ENCODE data around the gene CHIA. TPM values are rescaled to one million over a fixed set of nuclear protein-coding genes. Genes with fewer than 3 reads are reported as not detected.
"Not testable (repeated sequence)": the region's sequence is repeated elsewhere in the genome, so short reads cannot be mapped to it uniquely, and the experiment has no call there.

Gene CHIA
- polyA plus RNA-seq, 6 donors from 2014 or later, result not detected

- ATAC-seq (ENCODE audit: low read depth in 2 of 2) (no peak), DNase-seq (no peak)
- Mint-ChIP-seq H3K27me3 (peaks cover 0 to 7% (median 4%) of the 10 kb centered on the region in 3 donors), H3K4me3 (no peak overlapping the region), H3K9me3 (no peaks in the 10 kb centered on the region), H3K4me1 (no peaks in the 10 kb centered on the region), H3K36me3 (no peaks in the 10 kb centered on the region), H3K27ac (peak overlapping the region in 1 of 6 donors; percentile 65)
Measured at GRCh38 chr1:111354584-111354983, 63.9 kb downstream of the CHIA start.

- H3K4me3 Mint-ChIP-seq, result no peak overlapping the region
- no peak overlapping the region for H3K27ac Mint-ChIP-seq
- ATAC-seq (ENCODE audit: low read depth in 2 of 2) (no peak), DNase-seq (no peak)
- peaks cover 0 to 16% (median 13%) of the 10 kb centered on the region in 3 donors for H3K27me3 Mint-ChIP-seq
- no peaks in the 10 kb centered on the region for H3K9me3 Mint-ChIP-seq
- H3K36me3 Mint-ChIP-seq, result no peaks in the 10 kb centered on the region
- no peaks in the 10 kb centered on the region for H3K4me1 Mint-ChIP-seq
Measured at GRCh38 chr1:111358964-111359363, 68.3 kb downstream of the CHIA start.

- no peaks in the 10 kb centered on the region for H3K4me1 Mint-ChIP-seq
- H3K27me3 Mint-ChIP-seq, result peaks cover 0 to 20% (median 16%) of the 10 kb centered on the region in 3 donors
- no peaks in the 10 kb centered on the region for H3K9me3 Mint-ChIP-seq
- H3K4me3 Mint-ChIP-seq, result no peak overlapping the region
- ATAC-seq (ENCODE audit: low read depth in 2 of 2) (no peak), DNase-seq (no peak)
- no peak overlapping the region for H3K27ac Mint-ChIP-seq
- no peaks in the 10 kb centered on the region for H3K36me3 Mint-ChIP-seq
Measured at GRCh38 chr1:111359376-111359775, 68.7 kb downstream of the CHIA start.

- H3K36me3 Mint-ChIP-seq; ATAC-seq (ENCODE audit: low read depth in 2 of 2); H3K4me1 Mint-ChIP-seq; H3K4me3 Mint-ChIP-seq; H3K9me3 Mint-ChIP-seq; DNase-seq: not testable (repeated sequence)
- Mint-ChIP-seq H3K27me3 (peaks cover 0 to 28% (median 16%) of the 10 kb centered on the region in 3 donors), H3K27ac (peak overlapping the region in 1 of 6 donors; percentile 11)
Measured at GRCh38 chr1:111360257-111360656, 69.6 kb downstream of the CHIA start.

- H3K4me1 Mint-ChIP-seq, result no peaks in the 10 kb centered on the region
- no peak overlapping the region for H3K4me3 Mint-ChIP-seq
- DNase-seq (no peak), ATAC-seq (ENCODE audit: low read depth in 2 of 2) (no peak)
- no peaks in the 10 kb centered on the region for H3K36me3 Mint-ChIP-seq
- peaks cover 0 to 39% (median 15%) of the 10 kb centered on the region in 3 donors for H3K27me3 Mint-ChIP-seq
- no peak overlapping the region for H3K27ac Mint-ChIP-seq
- H3K9me3 Mint-ChIP-seq, result no peaks in the 10 kb centered on the region
Measured at GRCh38 chr1:111361761-111362160, 71.1 kb downstream of the CHIA start.

- H3K27ac Mint-ChIP-seq, result no peak overlapping the region
- DNase-seq (no peak), ATAC-seq (ENCODE audit: low read depth in 2 of 2) (no peak)
- no peaks in the 10 kb centered on the region for H3K9me3 Mint-ChIP-seq
- peaks cover 0 to 53% (median 30%) of the 10 kb centered on the region in 3 donors for H3K27me3 Mint-ChIP-seq
- no peak overlapping the region for H3K4me3 Mint-ChIP-seq
- no peaks in the 10 kb centered on the region for H3K36me3 Mint-ChIP-seq
- no peaks in the 10 kb centered on the region for H3K4me1 Mint-ChIP-seq
Measured at GRCh38 chr1:111364690-111365089, 74.0 kb downstream of the CHIA start.

- Mint-ChIP-seq H3K9me3 (no peaks in the 10 kb centered on the region), H3K4me1 (no peaks in the 10 kb centered on the region), H3K27ac (no peak overlapping the region), H3K4me3 (no peak overlapping the region), H3K27me3 (peaks cover 0 to 61% (median 32%) of the 10 kb centered on the region in 3 donors), H3K36me3 (no peaks in the 10 kb centered on the region)
- no peak for DNase-seq
- ATAC-seq (ENCODE audit: low read depth in 2 of 2), result no peak
Measured at GRCh38 chr1:111366256-111366655, 75.6 kb downstream of the CHIA start.

- Mint-ChIP-seq H3K27ac (peak overlapping the region in 1 of 6 donors; percentile 50), H3K36me3 (no peaks in the 10 kb centered on the region), H3K9me3 (peaks cover 0 to 2% (median 0%) of the 10 kb centered on the region in 7 donors), H3K4me3 (no peak overlapping the region), H3K4me1 (no peaks in the 10 kb centered on the region), H3K27me3 (peaks cover 7 to 56% (median 29%) of the 10 kb centered on the region in 3 donors)
- no peak for DNase-seq
- ATAC-seq (ENCODE audit: low read depth in 2 of 2), result no peak
Measured at GRCh38 chr1:111369177-111369576, 78.5 kb downstream of the CHIA start.

- ATAC-seq (ENCODE audit: low read depth in 2 of 2) (no peak), DNase-seq (no peak)
- Mint-ChIP-seq H3K36me3 (no peaks in the 10 kb centered on the region), H3K9me3 (peaks cover 0 to 2% (median 0%) of the 10 kb centered on the region in 7 donors), H3K27me3 (peaks cover 11 to 56% (median 32%) of the 10 kb centered on the region in 3 donors), H3K4me1 (no peaks in the 10 kb centered on the region), H3K4me3 (no peak overlapping the region), H3K27ac (peak overlapping the region in 1 of 6 donors; percentile 50)
Measured at GRCh38 chr1:111369645-111370044, 79.0 kb downstream of the CHIA start.

Other genes starting within 250 kb of the CHIA start
- 100 to 1,000 TPM; 266 to 365 (median 332) TPM for gene DRAM2, start 150.8 kb upstream of the CHIA start, polyA plus RNA-seq (ENCODE audit: low read depth in 6 of 6)
- 10 to 100 TPM; 52.0 to 76.1 (median 65.8) TPM for gene CEPT1, start 150.6 kb upstream of the CHIA start, polyA plus RNA-seq (ENCODE audit: low read depth in 6 of 6)
- gene DENND2D, start 90.2 kb upstream of the CHIA start, polyA plus RNA-seq (ENCODE audit: low read depth in 6 of 6), result 100 to 1,000 TPM in 2 of 6 donors, 10 to 100 TPM in 4; 60.2 to 124 (median 82.6) TPM
- 100 to 1,000 TPM in 4 of 6 donors, 10 to 100 TPM in 2; 42.6 to 239 (median 159) TPM for gene CHI3L2, start 63.1 kb upstream of the CHIA start, polyA plus RNA-seq (ENCODE audit: low read depth in 6 of 6)
- 1 to 10 TPM in 2 of 6 donors, under 1 TPM in 4; 0.51 to 2.7 (median 0.71) TPM for gene OVGP1, start 136.9 kb downstream of the CHIA start, polyA plus RNA-seq (ENCODE audit: low read depth in 6 of 6)
- gene WDR77, start 158.4 kb downstream of the CHIA start, polyA plus RNA-seq (ENCODE audit: low read depth in 6 of 6), result 10 to 100 TPM; 46.4 to 61.2 (median 54.8) TPM
- 100 to 1,000 TPM; 356 to 441 (median 405) TPM for gene ATP5PB, start 158.6 kb downstream of the CHIA start, polyA plus RNA-seq (ENCODE audit: low read depth in 6 of 6)
- gene C1orf162, start 183.1 kb downstream of the CHIA start, polyA plus RNA-seq (ENCODE audit: low read depth in 6 of 6), result 100 to 1,000 TPM; 349 to 661 (median 403) TPM
- gene ADORA3, start 212.8 kb downstream of the CHIA start, polyA plus RNA-seq (ENCODE audit: low read depth in 6 of 6), result under 1 TPM in 2 of 6 donors, not detected in 4; 0.23 to 0.39 TPM
- gene TMIGD3, start 212.8 kb downstream of the CHIA start, polyA plus RNA-seq (ENCODE audit: low read depth in 6 of 6), result under 1 TPM in 1 of 6 donors, not detected in 5; 0.40 TPM